Lower leg skin (tissue), 3 donors: ENCODE results near the gene FPGS.

ENCODE experiments used
- CTCF ChIP-seq, 3 donors: fragments of 450-650 bp; IDR thresholded peaks; one replicate each; pipeline ENCODE4 v1.5.1; 2016; ENCODE audit warnings: antibody characterized with exemption in 3 of 3, mild to moderate bottlenecking in 3 of 3, moderate library complexity in 2 of 3
- POLR2A ChIP-seq, 2 donors: fragments of 450-650 bp; IDR thresholded peaks; one replicate each; pipeline ENCODE4 v1.6.1; 2016 to 2017; ENCODE audit warnings: antibody characterized with exemption in 2 of 2, mild to moderate bottlenecking in 1 of 2, moderate library complexity in 1 of 2

GRCh38 chr9:127758843-127759242 is 43.8 kb upstream of the FPGS start:
- TF ChIP-seq CTCF (IDR thresholded peaks at IDR 0.05) = no peak
- TF ChIP-seq POLR2A (IDR thresholded peaks at IDR 0.05) = no peak
